SK-N-SH treated with all-trans-retinoic acid at 6 μM for 48 hours (cell line): ENCODE measurements around the gene ZDHHC19.

Experiments used
- ATAC-seq: fragments of 200-7000 bp; cut with Tn5 transposase; 3 replicates; pipeline ENCODE4 v1.9.1; 2020; ENCODE audit warnings: mild to moderate bottlenecking, moderate library complexity
- ARNTL ChIP-seq: fragments of 450-650 bp; formaldehyde crosslinking; IDR thresholded peaks from 2 replicates; pipeline ENCODE4 v1.5.0; 2020; ENCODE audit warnings: low read depth, mild to moderate bottlenecking, moderate library complexity, borderline replicate concordance
- BACH2 ChIP-seq: fragments of 250-450 bp; sonication (Bioruptor Pico); IDR thresholded peaks from 2 replicates; pipeline ENCODE4 v1.9.0; 2021; ENCODE audit warnings: mild to moderate bottlenecking, borderline replicate concordance
- CREB5 ChIP-seq: fragments of 250-450 bp; sonication (Bioruptor Pico); IDR thresholded peaks from 2 replicates; pipeline ENCODE4 v1.5.1; 2020; ENCODE audit warnings: low read depth, mild to moderate bottlenecking, moderate library complexity
- CSDC2 ChIP-seq: fragments of 250-450 bp; sonication (Bioruptor Pico); IDR thresholded peaks from 2 replicates; pipeline ENCODE4 v1.5.0; 2020; ENCODE audit warnings: mild to moderate bottlenecking, moderate library complexity
- CSRNP3 ChIP-seq: fragments of 250-450 bp; sonication (Bioruptor Pico); IDR thresholded peaks from 2 replicates; pipeline ENCODE4 v1.5.1; 2021; ENCODE audit warnings: mild to moderate bottlenecking, moderate library complexity
- ESRRG ChIP-seq: fragments of 250-450 bp; sonication (Bioruptor Pico); IDR thresholded peaks from 2 replicates; pipeline ENCODE4 v1.6.1; 2021; ENCODE audit warnings: mild to moderate bottlenecking
- GLIS3 ChIP-seq: fragments of 250-450 bp; sonication (Bioruptor Pico); IDR thresholded peaks from 2 replicates; pipeline ENCODE4 v1.5.0; 2020; ENCODE audit warnings: mild to moderate bottlenecking, moderate library complexity
- PATZ1 ChIP-seq: fragments of 250-450 bp; sonication (Bioruptor Pico); IDR thresholded peaks from 2 replicates; pipeline ENCODE4 v1.8.0; 2020; ENCODE audit warnings: mild to moderate bottlenecking, moderate library complexity, borderline replicate concordance
- PPARA ChIP-seq: fragments of 250-450 bp; sonication (Bioruptor Pico); IDR thresholded peaks from 2 replicates; pipeline ENCODE4 v1.5.0; 2020; ENCODE audit warnings: mild to moderate bottlenecking, borderline replicate concordance
- RARB ChIP-seq: fragments of 250-450 bp; sonication (Bioruptor Pico); IDR thresholded peaks from 2 replicates; pipeline ENCODE4 v1.8.0; 2021; ENCODE audit warnings: mild to moderate bottlenecking, moderate library complexity
- TCF4 ChIP-seq: fragments of 250-450 bp; sonication (Bioruptor Pico); IDR thresholded peaks from 2 replicates; pipeline ENCODE4 v1.8.0; 2021; ENCODE audit warnings: mild to moderate bottlenecking, moderate library complexity, borderline replicate concordance
- TOX ChIP-seq: fragments of 250-450 bp; sonication (Bioruptor Pico); IDR thresholded peaks from 2 replicates; pipeline ENCODE4 v1.8.0; 2021; ENCODE audit warnings: mild to moderate bottlenecking, moderate library complexity, borderline replicate concordance
- TSHZ2 ChIP-seq: fragments of 250-450 bp; sonication (Bioruptor Pico); IDR thresholded peaks from 2 replicates; pipeline ENCODE4 v1.5.0; 2020; ENCODE audit warnings: mild to moderate bottlenecking, moderate library complexity
- ZC3H10 ChIP-seq: fragments of 250-450 bp; sonication (Bioruptor Pico); IDR thresholded peaks from 2 replicates; pipeline ENCODE4 v1.5.1; 2021; ENCODE audit warnings: mild to moderate bottlenecking, moderate library complexity
- ZNF565 ChIP-seq: fragments of 450-650 bp; formaldehyde crosslinking; conservative IDR thresholded peaks from 2 replicates; pipeline ENCODE4 v1.5.0; 2020; ENCODE audit warnings: low read depth, mild to moderate bottlenecking, moderate library complexity
- ZNF70 ChIP-seq: fragments of 450-650 bp; formaldehyde crosslinking; IDR thresholded peaks from 2 replicates; pipeline ENCODE4 v1.5.0; 2020; ENCODE audit warnings: mild to moderate bottlenecking, moderate library complexity
- ZNF8 ChIP-seq: fragments of 450-650 bp; formaldehyde crosslinking; IDR thresholded peaks from 2 replicates; pipeline ENCODE4 v1.5.0; 2020; ENCODE audit warnings: mild to moderate bottlenecking, moderate library complexity
- TF ChIP-seq, protein P1 (sequence below): fragments of 250-450 bp; sonication (Bioruptor Pico); IDR thresholded peaks from 2 replicates; pipeline ENCODE4 v1.8.0; 2021; ENCODE audit warnings: low read depth, mild to moderate bottlenecking, moderate library complexity, borderline replicate concordance

The ZDHHC19 gene

DNA sequence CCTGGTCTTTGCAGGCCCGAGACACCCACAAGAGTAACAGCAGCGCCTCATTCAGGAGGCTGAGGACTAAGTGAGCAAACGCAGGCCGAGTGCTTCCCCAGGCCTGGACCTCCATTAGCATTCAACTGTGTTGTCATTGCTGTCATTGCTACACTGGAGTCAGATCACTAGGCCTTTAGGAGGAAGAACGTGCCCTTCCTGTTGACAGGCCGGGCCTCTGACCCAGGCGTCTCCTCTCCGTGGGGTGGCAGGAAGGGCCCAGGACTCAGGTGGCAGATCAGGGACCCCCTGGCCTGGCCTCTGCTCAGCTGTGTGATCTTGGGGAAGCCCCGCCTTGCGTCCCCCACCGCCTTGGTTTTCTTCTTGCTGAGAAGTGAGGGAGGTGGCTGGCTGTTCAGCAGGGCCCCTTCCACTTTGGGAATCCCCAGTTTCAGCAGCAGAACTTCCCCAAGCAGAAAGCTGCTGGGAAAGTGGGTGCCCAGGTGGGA is 19.1 kb downstream of the ZDHHC19 start:
- TF ChIP-seq ZNF8 (CRISPR knock-in tag) (no peak), TOX (no peak), CSRNP3 (no peak), ZNF70 (no peak), BACH2 (CRISPR knock-in tag) (no peak), PPARA (no peak), TCF4 (no peak), CSDC2 (CRISPR knock-in tag) (no peak), ESRRG (CRISPR knock-in tag) (no peak), ZNF565 (no peak), ZC3H10 (CRISPR knock-in tag) (no peak), GLIS3 (CRISPR knock-in tag) (no peak), RARB (no peak)
- TF ChIP-seq, protein P1, sequence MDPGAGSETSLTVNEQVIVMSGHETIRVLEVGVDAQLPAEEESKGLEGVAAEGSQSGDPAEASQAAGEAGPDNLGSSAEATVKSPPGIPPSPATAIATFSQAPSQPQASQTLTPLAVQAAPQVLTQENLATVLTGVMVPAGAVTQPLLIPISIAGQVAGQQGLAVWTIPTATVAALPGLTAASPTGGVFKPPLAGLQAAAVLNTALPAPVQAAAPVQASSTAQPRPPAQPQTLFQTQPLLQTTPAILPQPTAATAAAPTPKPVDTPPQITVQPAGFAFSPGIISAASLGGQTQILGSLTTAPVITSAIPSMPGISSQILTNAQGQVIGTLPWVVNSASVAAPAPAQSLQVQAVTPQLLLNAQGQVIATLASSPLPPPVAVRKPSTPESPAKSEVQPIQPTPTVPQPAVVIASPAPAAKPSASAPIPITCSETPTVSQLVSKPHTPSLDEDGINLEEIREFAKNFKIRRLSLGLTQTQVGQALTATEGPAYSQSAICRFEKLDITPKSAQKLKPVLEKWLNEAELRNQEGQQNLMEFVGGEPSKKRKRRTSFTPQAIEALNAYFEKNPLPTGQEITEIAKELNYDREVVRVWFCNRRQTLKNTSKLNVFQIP (CRISPR knock-in tag), result no peak
- TF ChIP-seq, all 23 proteins: peak for 0
- ATAC-seq, result no peak

- TF ChIP-seq CSDC2 (CRISPR knock-in tag) (no peak), CREB5 (CRISPR knock-in tag) (no peak), CSRNP3 (no peak), ARNTL (CRISPR knock-in tag) (no peak), ZNF70 (no peak), TSHZ2 (no peak), ZNF8 (CRISPR knock-in tag) (no peak), PPARA (no peak), TOX (no peak), ESRRG (CRISPR knock-in tag) (no peak)
- no peak for ATAC-seq
Observed at GRCh38 chr3:196189566-196190347, 21.4 kb downstream of the ZDHHC19 start.

DNA sequence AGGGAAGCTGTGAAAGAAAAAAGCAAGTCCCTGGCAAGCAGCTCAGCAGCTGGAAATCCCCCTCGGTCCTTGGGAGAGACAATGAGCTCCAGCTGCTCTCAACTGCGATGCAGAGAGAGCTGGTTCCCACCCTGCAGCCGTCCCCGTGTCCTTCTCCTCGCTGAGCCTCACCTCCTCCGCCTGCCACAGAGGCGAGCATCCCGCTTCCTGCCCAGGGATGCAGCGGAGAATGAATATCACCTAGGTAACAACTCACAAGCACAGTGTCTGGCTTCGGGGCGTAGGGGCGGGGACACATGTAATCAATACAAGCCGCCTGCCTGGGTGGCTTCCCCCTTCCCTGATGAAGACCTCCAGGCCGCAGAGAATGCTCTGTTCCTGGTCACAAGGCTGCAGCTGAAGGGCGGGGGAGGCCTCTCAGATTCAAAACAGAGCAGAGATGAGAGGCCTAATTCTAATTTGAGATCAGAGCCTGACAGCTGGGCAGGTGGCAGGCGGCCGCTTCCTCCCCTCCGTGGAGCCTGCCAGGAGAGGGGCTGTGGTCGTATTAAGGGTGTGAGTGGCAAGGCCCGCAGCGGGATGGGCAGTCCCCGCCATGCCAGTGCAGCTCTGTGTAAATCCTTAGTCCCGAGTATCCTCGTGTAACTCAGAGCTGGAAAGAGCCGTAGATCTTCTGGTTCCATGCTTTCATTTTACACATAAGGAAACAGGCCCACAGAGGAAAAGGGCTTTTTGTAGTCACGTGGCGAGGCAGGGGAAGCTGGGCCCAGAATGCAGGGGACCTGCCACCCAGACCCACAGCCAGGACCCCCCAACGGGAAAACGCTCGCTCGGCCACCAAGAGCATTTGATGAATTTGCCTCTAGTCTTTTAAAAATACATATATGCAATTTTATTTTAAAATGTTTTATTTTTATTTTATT is 24.3 kb downstream of the ZDHHC19 start:
- no peak for TF ChIP-seq ESRRG (CRISPR knock-in tag)
- no peak for TF ChIP-seq TOX
- TF ChIP-seq, protein P1 (CRISPR knock-in tag), result no peak
- no peak for TF ChIP-seq ZNF565
- no peak for TF ChIP-seq GLIS3 (CRISPR knock-in tag)
- TF ChIP-seq CSDC2 (CRISPR knock-in tag), result no peak
- TF ChIP-seq PPARA, result no peak
- TF ChIP-seq BACH2 (CRISPR knock-in tag), result no peak
- TF ChIP-seq ZC3H10 (CRISPR knock-in tag), result no peak
- no peak for TF ChIP-seq CREB5 (CRISPR knock-in tag)
- no peak for TF ChIP-seq PATZ1
- peak; percentile 44 for ATAC-seq
